ENCODE measurements around the gene ABCA2. TPM values are rescaled to one million over a fixed set of nuclear protein-coding genes. Genes with fewer than 3 reads are reported as not detected.

ABCA2 gene
- total RNA-seq, 4 donors from 2014 or later, result 51.1 to 204 (median 96.5) TPM

DNA sequence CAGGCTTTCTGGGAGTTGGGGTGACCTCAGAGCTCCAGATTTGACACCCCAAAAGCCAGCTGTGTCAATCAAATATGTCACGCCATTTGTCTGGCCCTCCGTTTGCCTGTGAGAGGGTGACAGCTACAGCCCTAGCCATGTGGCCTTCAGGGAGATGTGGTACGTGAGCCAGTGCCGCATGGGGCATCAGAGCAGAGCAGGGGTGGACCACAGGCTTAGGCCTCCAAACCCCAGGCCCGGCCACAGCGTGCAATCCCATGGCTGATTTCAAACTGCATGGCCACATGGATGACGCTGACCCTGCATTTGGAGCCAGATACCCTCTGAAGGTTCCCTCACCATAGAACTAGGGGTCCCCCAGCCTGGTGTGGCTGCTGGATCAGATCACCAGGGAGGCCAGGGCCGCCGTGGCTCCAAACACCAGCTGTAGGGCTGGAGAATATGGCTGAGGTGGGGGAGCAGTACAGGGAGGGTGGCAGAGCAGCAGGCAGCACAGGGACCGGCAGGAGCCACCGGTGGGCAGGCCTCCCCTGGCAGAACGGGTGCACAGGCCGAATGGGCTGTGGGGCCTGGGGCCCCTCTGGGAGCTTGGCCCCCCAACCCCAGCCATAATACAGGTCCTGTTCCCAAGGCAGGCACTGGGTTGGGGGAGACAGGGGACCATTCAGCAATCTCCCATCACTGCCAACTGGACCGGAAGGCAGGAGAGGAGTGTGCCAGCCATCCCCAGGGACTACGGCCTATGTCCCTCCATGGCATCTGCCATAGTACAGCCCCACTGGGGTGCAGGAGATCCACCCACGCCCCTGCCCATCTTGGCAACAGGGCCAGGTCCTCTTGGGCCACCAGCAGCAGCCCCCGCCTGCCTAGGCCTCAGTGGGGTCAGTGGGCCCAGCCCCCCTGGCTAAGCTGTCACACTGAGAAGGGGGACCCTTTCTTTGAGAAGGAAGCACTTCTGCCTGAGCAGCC is 40.8 kb upstream of the ABCA2 start:
- peak overlapping the region in 2 of 4 donors; percentile 49 to 57 for H3K4me3 ChIP-seq
- TF ChIP-seq POLR2A (IDR thresholded peaks at IDR 0.05), result no peak
- TF ChIP-seq, protein P1, sequence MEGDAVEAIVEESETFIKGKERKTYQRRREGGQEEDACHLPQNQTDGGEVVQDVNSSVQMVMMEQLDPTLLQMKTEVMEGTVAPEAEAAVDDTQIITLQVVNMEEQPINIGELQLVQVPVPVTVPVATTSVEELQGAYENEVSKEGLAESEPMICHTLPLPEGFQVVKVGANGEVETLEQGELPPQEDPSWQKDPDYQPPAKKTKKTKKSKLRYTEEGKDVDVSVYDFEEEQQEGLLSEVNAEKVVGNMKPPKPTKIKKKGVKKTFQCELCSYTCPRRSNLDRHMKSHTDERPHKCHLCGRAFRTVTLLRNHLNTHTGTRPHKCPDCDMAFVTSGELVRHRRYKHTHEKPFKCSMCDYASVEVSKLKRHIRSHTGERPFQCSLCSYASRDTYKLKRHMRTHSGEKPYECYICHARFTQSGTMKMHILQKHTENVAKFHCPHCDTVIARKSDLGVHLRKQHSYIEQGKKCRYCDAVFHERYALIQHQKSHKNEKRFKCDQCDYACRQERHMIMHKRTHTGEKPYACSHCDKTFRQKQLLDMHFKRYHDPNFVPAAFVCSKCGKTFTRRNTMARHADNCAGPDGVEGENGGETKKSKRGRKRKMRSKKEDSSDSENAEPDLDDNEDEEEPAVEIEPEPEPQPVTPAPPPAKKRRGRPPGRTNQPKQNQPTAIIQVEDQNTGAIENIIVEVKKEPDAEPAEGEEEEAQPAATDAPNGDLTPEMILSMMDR (IDR thresholded peaks at IDR 0.05), result no peak
- intact Hi-C loops (cut with DNase I; ENCODE audit: low total_unique reads) (loop anchor here (2.0 kb wide), 1 partner anchor 22 kb away; the partner anchor contains the start of gene NPDC1), in situ Hi-C loops (cut with MboI; ENCODE audit: low pct_ligation_motif_present in 1 of 4, low pct_unique_long_range_greater_than_20kb in 1 of 4, low sequenced_read_pairs in 3 of 4) (no loop called here)
- H3K9me3 ChIP-seq, result no peaks in the 10 kb centered on the region
- peaks cover 6 to 28% (median 23%) of the 10 kb centered on the region in 4 donors for H3K4me1 ChIP-seq
- peak overlapping the region in 2 of 4 donors; percentile 24 to 84 for H3K27ac ChIP-seq
- H3K27me3 ChIP-seq, result peaks cover 14% of the 10 kb centered on the region
- DNase-seq, result peak; percentile 11
- no peaks in the 10 kb centered on the region for H3K36me3 ChIP-seq
- WGBS, 2 donors (ENCODE audit: low coverage in 1 of 2), result 90% methylated on average over 17 of the region's 17 CpGs; no CpG with 5 or more reads in 1 of the 2 donors

DNA sequence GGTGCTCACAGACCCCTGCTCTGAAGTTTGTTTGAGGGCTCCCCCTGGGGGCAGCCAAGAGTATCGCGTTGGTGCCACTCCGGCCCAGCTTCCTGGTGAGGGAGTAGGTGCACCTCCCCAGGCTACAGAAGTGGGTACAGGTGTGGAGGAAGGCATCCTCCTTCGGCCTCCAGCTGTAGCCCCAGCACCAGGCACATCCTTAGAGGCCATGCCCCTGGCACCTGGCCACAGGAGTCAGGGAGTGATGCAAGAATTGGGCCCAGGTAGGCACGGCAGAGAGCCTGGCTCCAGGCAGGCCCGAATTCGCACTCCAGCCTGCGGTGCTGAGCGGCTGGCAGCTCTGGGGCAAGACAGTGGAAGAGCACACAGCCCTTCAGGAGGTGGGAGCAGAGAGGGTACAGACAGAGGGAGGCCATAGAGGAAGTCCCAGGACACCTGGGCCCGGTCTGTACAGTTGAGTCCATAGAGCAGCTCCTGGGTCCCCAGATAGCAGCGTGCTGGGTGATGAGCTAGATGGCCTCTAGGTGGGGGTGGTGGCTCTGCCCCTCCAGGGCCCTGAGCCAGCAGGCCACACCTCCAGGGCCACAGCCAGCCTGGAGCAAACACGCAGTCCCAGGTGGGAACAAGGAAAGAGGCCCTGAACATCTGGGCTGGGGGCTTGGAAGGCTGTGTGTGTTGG is 40.0 kb upstream of the ABCA2 start:
- DNase-seq, result peak; percentile 90
- TF ChIP-seq, protein P1 (IDR thresholded peaks at IDR 0.05), result peak; percentile 73 to 96 (median 85)
- no peak for TF ChIP-seq EP300 (IDR thresholded peaks at IDR 0.05; ENCODE audit: low read depth)
- Histone ChIP-seq H3K4me3 (no peak overlapping the region), H3K36me3 (no peaks in the 10 kb centered on the region), H3K27me3 (peaks cover 14% of the 10 kb centered on the region), H3K4me1 (peaks cover 7 to 26% (median 22%) of the 10 kb centered on the region in 4 donors), H3K9me3 (no peaks in the 10 kb centered on the region), H3K27ac (peak overlapping the region in 3 of 4 donors; percentile 4 to 56 (median 24))
- 52% methylated on average over 10 of the region's 12 CpGs; no CpG with 5 or more reads in 1 of the 2 donors for WGBS, 2 donors (ENCODE audit: low coverage in 1 of 2)
- intact Hi-C loops (cut with DNase I; ENCODE audit: low total_unique reads) (loop anchor here (2.0 kb wide), 1 partner anchor 21 kb away; the partner anchor contains the start of gene NPDC1), in situ Hi-C loops (cut with MboI; ENCODE audit: low pct_ligation_motif_present in 1 of 4, low pct_unique_long_range_greater_than_20kb in 1 of 4, low sequenced_read_pairs in 3 of 4) (no loop called here)

DNA sequence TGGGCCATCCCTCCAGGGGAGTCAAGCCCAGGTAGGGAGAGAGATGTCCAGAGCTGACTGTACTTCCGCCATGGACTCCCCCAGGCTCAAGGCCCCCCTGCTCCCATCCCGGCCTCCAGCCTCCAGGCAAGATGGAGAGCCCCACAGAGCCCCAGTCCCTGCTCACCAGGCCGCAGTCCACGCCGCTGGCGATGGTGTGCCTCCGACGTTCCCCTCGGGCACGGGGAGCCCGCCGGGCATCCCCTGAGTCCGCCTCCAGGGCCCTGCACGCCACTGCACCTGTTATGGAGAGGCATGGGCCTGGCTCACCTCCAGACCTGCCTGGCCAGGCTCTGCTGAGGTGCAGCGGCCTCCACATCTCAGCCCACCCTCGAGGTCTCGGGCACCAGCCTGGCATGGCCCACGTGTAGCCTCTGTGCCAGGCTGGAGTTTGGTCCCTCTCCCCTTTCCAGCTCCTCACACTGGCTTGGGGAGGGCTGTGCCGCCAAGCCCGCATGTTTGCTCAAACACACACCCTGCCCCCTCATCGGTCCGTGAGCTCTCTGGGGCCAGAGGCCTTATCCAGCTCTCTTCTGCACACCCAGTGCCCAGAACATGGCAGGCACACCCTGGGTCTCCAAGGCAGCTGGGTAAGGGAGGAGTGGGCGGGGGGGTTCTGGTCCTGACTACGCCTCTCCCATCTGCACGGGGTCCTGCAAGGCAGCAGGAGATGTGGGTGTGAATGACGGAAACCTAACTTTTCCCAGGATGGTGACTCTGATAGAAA is 38.2 kb upstream of the ABCA2 start:
- Histone ChIP-seq H3K9me3 (no peaks in the 10 kb centered on the region), H3K27ac (no peak overlapping the region), H3K4me3 (no peak overlapping the region), H3K27me3 (peaks cover 14% of the 10 kb centered on the region), H3K36me3 (no peaks in the 10 kb centered on the region), H3K4me1 (peaks cover 7 to 26% (median 22%) of the 10 kb centered on the region in 4 donors)
- TF ChIP-seq, protein P1 (IDR thresholded peaks at IDR 0.05), result no peak
- TF ChIP-seq POLR2AphosphoS5 (IDR thresholded peaks at IDR 0.05), result no peak
- WGBS, 2 donors (ENCODE audit: low coverage in 1 of 2), result 87% methylated on average over 20 of the region's 26 CpGs; no CpG with 5 or more reads in 1 of the 2 donors
- in situ Hi-C loops (cut with MboI; ENCODE audit: low pct_ligation_motif_present in 1 of 4, low pct_unique_long_range_greater_than_20kb in 1 of 4, low sequenced_read_pairs in 3 of 4), result no loop called here
- no peak for DNase-seq
- intact Hi-C loops (cut with DNase I; ENCODE audit: low total_unique reads), result no loop called here

Measured in transverse colon (tissue), 4 donors.